ENCODE results near the gene TMEM150C. TPM values are rescaled to one million over a fixed set of nuclear protein-coding genes. Genes with fewer than 3 reads are reported as not detected.

The TMEM150C gene
- polyA plus RNA-seq, 2 of the 4 experiments (the other 2 are of a cell fraction): 1.5 to 2.1 TPM

DNA sequence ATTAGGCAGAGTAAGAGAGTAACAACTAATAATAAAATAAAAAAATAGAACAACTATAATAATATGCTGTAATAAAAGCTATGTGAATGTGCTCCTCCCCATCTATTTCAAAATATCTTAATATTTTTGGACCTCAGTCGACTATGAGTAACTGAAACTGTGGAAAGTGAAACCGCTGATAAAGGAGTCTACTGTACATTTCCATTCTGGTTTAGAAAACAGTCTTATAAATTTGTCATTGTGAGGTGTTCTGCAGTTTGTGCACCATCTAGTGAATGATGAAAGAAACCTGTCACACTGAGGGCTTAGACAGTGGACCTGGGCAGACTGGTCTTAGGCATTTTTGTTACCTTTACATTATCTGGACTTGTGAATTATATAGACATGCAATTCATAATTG, 42.0 kb downstream of the TMEM150C start:
- 66% methylated on average over 2 of the region's 2 CpGs for WGBS (ENCODE audit: missing lambda C conversion rate)

DNA sequence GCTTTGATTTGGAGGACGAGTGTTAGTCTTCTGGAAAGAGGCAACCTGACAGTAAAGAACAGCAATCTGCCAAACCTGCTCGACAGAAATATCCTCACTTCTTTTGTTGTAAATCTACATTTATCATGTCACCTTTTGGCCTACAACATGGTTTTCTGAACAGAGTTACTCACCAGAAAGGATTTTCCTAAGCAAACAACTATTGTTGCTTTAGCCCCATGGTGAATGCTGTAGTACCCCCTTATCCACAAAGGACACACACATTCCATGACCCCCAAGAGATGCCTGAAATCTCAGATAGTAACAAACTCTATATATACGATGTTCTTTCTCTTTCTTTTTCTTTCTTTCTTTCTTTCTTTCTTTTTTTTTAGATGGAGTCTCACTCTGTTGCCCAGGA, 42.7 kb downstream of the TMEM150C start:
- DNase-seq (ENCODE audit: low read depth in 1 of 2, low spot score in 1 of 2) (no peak), FAIRE-seq (no peak), ATAC-seq (no peak)
- no peak overlapping the region for H3K27ac ChIP-seq
- no peak for TF ChIP-seq FOXS1 (CRISPR knock-in tag; IDR thresholded peaks at IDR 0.05)
- TF ChIP-seq SMC3 (IDR thresholded peaks at IDR 0.05): no peak
- no peak for TF ChIP-seq CHD4 (IDR thresholded peaks at IDR 0.05; ENCODE audit: borderline replicate concordance)
- no peak for TF ChIP-seq HOXB13 (CRISPR knock-in tag; IDR thresholded peaks at IDR 0.05; ENCODE audit: low read depth)
- POLR2A ChIA-PET: no interaction called here
- 38% methylated on average over 3 of the region's 3 CpGs for WGBS (ENCODE audit: missing lambda C conversion rate)
- no peaks in the 10 kb centered on the region for H3K9me3 ChIP-seq
- peaks cover 6% of the 10 kb centered on the region; the same call in 2 of the 3 replicates for H3K4me1 ChIP-seq
- CTCF ChIA-PET: no interaction called here
- H3K4me3 ChIP-seq: no peak overlapping the region
- H3K4me2 ChIP-seq: peak overlapping the region; percentile 21

More for the DNA sequence above, 42.0 kb downstream of the TMEM150C start:
- FAIRE-seq (no peak), ATAC-seq (no peak), DNase-seq (ENCODE audit: low read depth in 1 of 2, low spot score in 1 of 2) (no peak)
- ChIA-PET POLR2A (no interaction called here), CTCF (no interaction called here)
- TF ChIP-seq RAD21 (conservative IDR thresholded peaks at IDR 0.05 in 1 of 2, IDR thresholded peaks at IDR 0.05 in 1 of 2) (no peak), ESRRA (IDR thresholded peaks at IDR 0.05; ENCODE audit: borderline replicate concordance, low read length) (no peak), KDM1A (IDR thresholded peaks at IDR 0.05; ENCODE audit: low read depth) (no peak), CHD2 (IDR thresholded peaks at IDR 0.05; ENCODE audit: low read length, partially characterized antibody) (no peak), JUN (IDR thresholded peaks at IDR 0.05) (no peak), FOXS1 (CRISPR knock-in tag; IDR thresholded peaks at IDR 0.05) (no peak), HOXA7 (CRISPR knock-in tag; IDR thresholded peaks at IDR 0.05) (no peak), EHF (CRISPR knock-in tag; IDR thresholded peaks at IDR 0.05) (no peak), EHMT2 (IDR thresholded peaks at IDR 0.05; ENCODE audit: low read depth) (no peak), TFCP2L1 (CRISPR knock-in tag; IDR thresholded peaks at IDR 0.05) (no peak), NR3C1 (IDR thresholded peaks at IDR 0.05) (no peak), ZFP36 (IDR thresholded peaks at IDR 0.05; ENCODE audit: borderline replicate concordance, partially characterized antibody) (no peak), MAFK (IDR thresholded peaks at IDR 0.05; ENCODE audit: partially characterized antibody) (no peak), RNF2 (IDR thresholded peaks at IDR 0.05; ENCODE audit: borderline replicate concordance, low read depth) (no peak), NFE2L2 (conservative IDR thresholded peaks at IDR 0.05; ENCODE audit: low read length) (no peak), GATA3 (IDR thresholded peaks at IDR 0.05; ENCODE audit: borderline replicate concordance) (no peak)
- TF ChIP-seq, protein P1, sequence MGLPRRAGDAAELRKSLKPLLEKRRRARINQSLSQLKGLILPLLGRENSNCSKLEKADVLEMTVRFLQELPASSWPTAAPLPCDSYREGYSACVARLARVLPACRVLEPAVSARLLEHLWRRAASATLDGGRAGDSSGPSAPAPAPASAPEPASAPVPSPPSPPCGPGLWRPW (IDR thresholded peaks at IDR 0.05): no peak
- no peaks in the 10 kb centered on the region for H3K9me3 ChIP-seq
- H3K4me2 ChIP-seq: no peak overlapping the region
- no peak overlapping the region for H3K4me3 ChIP-seq
- H3K27ac ChIP-seq: no peak overlapping the region
- peaks cover 6% of the 10 kb centered on the region; the same call in 2 of the 3 replicates for H3K4me1 ChIP-seq

DNA sequence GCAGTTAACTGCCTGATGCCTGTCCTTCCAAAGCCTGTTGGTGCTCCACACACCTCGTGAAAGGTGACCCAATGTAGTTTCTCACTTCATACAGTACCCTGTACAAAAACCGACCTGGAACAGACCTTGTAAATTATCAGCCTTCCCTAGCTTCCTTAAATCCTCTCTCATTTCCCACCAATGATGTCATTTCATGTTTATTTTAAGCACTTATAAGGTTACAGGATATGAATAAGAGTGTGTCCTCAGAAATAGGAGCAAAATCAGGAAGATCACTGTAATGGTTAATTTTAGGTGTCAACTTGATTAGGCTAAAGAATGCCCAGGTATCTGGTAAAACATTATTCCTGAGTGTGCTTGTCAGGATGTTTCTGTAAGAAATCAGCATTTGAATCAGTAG, 44.7 kb downstream of the TMEM150C start:
- no peak for DNase-seq (ENCODE audit: low read depth in 1 of 2, low spot score in 1 of 2)
- Histone ChIP-seq H3K4me2 (no peak overlapping the region), H3K9me3 (no peaks in the 10 kb centered on the region), H3K27ac (no peak overlapping the region), H3K4me1 (peaks cover 6% of the 10 kb centered on the region; the same call in 2 of the 3 replicates), H3K4me3 (no peak overlapping the region)
- ChIA-PET POLR2A (no interaction called here), CTCF (interaction anchor here (1.4 kb wide), 1 partner anchor 222 kb away, joined by 3 read pairs; no protein-coding TSS in a partner anchor)
- FAIRE-seq: no peak
- TF ChIP-seq HOXB5 (CRISPR knock-in tag; IDR thresholded peaks at IDR 0.05) (no peak), RFX5 (IDR thresholded peaks at IDR 0.05) (no peak), EP300 (IDR thresholded peaks at IDR 0.05) (no peak), CHD2 (IDR thresholded peaks at IDR 0.05; ENCODE audit: low read length, partially characterized antibody) (no peak), NR3C1 (IDR thresholded peaks at IDR 0.05) (no peak), RNF2 (IDR thresholded peaks at IDR 0.05; ENCODE audit: borderline replicate concordance, low read depth) (no peak), CBX8 (IDR thresholded peaks at IDR 0.05) (no peak), KDM5A (IDR thresholded peaks at IDR 0.05) (no peak), ZNF302 (CRISPR knock-in tag; IDR thresholded peaks at IDR 0.05) (no peak)
- TF ChIP-seq, protein P2, sequence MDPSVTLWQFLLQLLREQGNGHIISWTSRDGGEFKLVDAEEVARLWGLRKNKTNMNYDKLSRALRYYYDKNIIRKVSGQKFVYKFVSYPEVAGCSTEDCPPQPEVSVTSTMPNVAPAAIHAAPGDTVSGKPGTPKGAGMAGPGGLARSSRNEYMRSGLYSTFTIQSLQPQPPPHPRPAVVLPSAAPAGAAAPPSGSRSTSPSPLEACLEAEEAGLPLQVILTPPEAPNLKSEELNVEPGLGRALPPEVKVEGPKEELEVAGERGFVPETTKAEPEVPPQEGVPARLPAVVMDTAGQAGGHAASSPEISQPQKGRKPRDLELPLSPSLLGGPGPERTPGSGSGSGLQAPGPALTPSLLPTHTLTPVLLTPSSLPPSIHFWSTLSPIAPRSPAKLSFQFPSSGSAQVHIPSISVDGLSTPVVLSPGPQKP (IDR thresholded peaks at IDR 0.05; ENCODE audit: low read depth, low read length): no peak
- TF ChIP-seq, protein P3, sequence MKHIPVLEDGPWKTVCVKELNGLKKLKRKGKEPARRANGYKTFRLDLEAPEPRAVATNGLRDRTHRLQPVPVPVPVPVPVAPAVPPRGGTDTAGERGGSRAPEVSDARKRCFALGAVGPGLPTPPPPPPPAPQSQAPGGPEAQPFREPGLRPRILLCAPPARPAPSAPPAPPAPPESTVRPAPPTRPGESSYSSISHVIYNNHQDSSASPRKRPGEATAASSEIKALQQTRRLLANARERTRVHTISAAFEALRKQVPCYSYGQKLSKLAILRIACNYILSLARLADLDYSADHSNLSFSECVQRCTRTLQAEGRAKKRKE (CRISPR knock-in tag; IDR thresholded peaks at IDR 0.05; ENCODE audit: low read depth): no peak
- ATAC-seq: no peak
- 3% methylated on average over 2 of the region's 2 CpGs for WGBS (ENCODE audit: missing lambda C conversion rate)

All from A549 (cell line).